Suppressor macrophage treated with lipopolysaccharide for 4 hours (primary cell): ENCODE data around the gene MTREX.

ENCODE experiments used
- DNase-seq: peaks from one replicate; pipeline ENCODE4 v3.0.0-alpha.2; 2020

MTREX gene

DNA sequence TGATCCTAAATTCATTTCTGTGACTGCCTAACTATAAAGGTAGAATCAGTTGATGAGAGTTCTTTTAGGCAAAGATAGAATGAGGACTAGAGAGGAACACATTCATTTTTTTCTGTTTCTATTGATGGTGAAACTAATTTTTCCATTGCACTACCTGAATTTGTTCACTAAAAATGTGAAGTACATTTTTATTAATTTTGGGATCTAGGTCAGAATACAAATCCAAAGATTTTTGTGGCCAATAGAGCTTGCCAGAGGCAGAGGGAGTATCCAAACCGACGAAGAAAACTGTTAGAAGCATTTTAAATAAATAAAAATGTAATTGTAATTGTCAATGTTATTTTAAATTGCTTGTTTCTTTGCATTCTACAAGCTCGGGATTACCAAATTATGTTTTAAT, 78.1 kb downstream of the MTREX start:
- DNase-seq: no peak

DNA sequence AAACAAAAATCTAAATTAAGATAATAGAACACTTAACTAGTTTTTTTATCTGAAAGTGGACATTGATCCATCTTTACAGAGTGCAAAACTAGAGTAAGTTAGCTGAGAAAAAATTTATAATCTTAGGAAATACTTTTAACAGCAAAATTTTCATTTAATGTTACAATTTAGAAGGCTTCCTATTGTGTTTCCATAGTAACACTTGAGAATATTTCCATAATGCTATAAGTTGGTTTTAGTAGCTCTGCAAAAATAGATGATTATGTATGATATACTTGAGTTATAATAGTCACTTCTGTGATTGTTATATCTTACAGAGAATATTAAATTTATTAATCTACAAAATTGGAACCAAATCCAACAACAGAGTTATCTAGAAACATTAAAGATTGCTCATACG, 78.6 kb downstream of the MTREX start:
- DNase-seq: no peak

DNA sequence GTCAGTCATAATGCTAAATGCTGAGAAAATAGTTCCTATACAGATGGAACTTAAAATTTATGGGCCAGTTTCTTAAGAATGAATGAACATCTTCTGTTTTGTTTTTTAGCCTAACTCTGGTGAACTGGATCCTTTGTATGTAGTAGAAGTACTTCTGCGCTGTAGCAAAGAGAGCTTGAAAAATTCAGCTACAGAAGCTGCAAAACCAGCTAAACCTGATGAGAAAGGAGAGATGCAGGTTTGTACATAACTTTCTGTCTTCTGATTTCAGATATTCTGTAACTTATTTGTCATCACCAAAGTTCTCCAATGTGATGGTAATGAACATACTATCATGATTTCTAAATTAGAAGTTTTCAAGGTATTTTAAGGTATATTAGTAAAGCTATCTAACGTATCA, 80.1 kb downstream of the MTREX start:
- no peak for DNase-seq

DNA sequence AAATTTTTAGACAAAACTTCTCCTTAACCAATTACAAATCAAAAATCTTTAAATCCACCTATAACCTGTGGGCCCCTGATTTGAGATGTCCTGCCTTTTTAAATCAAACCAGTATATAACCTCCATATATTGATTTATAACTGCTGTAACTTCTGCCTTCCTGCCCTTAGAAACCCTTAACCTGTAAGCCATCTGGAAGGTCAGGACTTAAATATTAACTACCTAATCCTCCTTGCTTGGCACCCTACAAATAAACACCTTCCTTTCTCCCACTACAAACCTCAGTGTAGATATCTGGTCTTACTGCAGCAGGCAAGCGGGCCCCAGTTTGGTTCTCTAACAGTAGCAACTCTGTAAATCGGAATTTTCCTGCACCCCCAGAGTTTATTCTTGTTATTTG, 83.9 kb downstream of the MTREX start:
- no peak for DNase-seq

DNA sequence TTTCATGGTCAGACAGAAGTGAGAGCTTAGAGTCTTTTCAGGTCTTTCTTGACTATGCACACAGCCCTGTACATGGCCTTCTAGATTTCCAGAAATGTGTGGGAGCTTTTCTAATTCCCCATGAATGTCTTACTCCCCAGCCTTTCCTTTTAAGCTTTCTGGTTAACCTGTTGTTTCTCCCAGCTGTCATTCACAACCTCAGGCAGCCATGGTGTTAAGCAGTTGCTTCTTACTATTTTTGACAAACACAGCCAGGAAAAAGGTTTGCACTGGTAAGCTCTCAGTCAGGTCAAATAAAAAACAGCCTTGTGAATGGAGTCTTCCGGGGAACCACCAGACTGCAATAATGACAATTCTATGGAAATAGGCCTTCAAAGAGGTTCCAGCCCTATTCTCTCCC, 84.9 kb downstream of the MTREX start:
- no peak for DNase-seq

DNA sequence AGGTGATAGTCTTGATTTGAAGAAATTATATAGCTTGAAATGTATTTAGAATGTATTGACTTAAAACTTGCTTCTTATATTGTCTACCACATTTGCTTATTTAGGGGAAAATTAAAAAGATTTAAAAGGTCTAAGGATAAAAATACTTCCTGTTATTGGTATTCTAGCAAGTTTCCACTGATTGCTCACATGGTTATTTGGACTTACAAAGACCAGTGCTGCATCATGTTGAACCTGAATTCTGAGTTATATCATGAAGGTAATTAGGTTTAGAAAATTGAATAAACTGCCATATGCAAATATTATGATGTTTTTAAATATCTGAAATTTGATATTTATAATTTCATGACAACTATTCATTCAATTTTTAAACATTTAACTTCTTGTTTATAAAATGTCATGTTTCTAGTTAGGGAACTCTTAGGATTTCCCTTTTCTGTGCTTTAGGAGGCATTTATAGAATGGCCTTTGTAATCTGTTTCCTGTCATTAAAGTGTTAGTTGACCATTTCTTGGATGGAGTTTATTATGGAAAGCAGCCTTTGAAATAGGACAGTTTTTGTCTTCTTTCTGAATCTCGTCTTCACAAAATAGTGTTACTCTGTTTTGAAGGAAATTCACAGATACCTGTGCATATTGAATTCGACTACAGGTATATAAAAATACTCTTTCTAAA, 85.8 kb downstream of the MTREX start:
- no peak for DNase-seq

GRCh38 chr5:55402199-55402598, 94.4 kb downstream of the MTREX start:
- no peak for DNase-seq

DNA sequence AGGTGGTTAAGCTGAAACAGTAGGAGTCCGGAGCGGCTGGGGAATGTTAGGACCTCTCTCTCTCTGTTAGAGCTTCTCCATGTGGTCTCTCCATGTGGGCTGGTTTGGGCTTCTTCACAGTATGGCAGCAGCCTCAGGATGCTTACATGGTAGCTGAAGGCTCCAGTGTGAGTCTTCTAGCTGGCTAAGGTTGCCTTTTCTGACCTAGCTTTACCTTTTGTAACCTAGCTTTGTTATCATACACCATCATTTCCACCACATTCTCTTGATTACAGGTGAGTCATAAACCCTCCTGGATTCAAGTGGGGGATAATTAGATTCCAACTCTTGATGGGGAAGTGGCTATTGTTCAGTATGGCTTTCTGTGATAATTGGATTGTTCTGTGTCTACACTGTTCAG, 98.5 kb downstream of the MTREX start:
- no peak for DNase-seq

GRCh38 chr5:55407059-55407684, 99.4 kb downstream of the MTREX start:
- DNase-seq: peak; percentile 22

GRCh38 chr5:55407984-55408383, 100.2 kb downstream of the MTREX start:
- no peak for DNase-seq

DNA sequence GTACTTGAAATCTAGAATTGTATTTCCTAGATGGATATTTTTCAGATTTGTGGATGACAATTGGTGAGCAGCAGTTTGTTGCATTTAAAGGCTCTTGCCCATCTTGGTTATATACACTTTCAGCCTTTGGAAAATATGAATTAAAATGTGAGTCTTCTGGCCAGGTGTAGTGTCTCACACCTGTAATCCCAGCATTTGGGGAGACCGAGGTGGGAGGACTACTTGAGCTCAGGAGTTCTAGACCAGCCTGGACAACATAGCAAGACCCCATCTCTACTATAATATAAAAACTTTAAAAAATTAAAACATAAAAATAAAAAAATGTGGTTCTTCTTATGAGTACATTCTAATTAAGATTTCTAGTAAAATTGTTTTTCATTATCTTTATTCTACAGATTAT, 102.0 kb downstream of the MTREX start:
- no peak for DNase-seq

DNA sequence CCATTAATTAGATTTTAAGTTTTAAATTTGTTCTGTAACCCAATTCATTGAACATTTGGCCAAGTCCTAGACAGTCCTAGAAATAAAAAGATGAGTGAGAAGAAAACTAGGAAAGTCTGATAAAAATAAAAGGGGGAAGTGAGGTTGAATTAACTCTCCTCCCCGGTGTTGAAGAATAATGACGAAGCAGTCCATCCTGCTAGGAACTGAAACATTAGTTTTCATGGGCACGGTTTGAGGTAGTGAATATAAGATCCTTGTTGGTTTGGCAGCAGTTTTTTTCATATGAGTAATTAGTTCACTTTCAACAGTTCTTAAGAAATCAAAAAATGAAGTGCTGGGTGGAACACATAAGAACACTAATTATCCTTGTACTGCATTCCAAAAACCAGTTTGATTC, 103.1 kb downstream of the MTREX start:
- peak; percentile 61 for DNase-seq

- no peak for DNase-seq
Measured at GRCh38 chr5:55411876-55412275, 104.1 kb downstream of the MTREX start.

DNA sequence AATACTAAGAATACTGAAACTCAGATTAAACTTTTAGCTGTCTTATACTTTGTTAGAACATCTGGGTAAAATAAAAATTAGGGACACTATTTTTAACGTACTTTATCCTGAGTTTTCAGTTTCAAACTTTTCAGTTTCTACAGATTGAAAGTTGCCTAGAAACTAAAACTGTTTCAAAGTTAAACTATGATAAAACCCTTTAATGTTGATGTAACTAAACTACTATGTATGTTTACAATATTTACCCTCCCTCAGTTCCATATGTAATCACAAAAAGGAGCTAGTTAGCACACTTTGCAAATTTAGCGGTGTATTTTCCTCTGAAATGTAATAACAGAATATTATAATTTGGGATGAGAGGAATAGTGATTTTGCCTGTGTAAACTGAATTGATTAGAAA, 105.9 kb downstream of the MTREX start:
- DNase-seq: no peak

DNA sequence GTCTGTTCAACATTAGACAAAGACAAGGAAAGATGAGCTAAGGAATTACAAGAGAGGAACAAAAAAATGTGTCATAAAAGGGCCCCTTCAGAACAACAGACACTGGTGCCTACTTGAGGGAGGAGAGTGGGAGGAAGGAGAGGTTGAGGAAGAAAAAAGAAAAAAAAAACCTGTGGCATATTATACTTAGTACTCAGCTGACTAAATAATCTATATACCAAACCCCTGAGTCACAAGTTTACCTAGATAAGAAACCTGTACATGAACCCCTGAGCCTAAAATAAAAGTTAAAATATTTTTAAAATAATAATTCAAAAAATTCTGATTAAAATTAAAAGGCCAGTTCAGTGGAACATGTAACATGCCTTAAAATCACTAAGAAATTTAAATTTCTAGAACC, 107.3 kb downstream of the MTREX start:
- DNase-seq: no peak

- DNase-seq: no peak
Measured at GRCh38 chr5:55416306-55416705, 108.5 kb downstream of the MTREX start.

GRCh38 chr5:55418994-55419968, 111.5 kb downstream of the MTREX start:
- DNase-seq: no peak

- DNase-seq: peak; percentile 7
Measured at GRCh38 chr5:55421074-55421529, 113.3 kb downstream of the MTREX start.

- DNase-seq: no peak
Measured at GRCh38 chr5:55426455-55426854, 118.7 kb downstream of the MTREX start.

DNA sequence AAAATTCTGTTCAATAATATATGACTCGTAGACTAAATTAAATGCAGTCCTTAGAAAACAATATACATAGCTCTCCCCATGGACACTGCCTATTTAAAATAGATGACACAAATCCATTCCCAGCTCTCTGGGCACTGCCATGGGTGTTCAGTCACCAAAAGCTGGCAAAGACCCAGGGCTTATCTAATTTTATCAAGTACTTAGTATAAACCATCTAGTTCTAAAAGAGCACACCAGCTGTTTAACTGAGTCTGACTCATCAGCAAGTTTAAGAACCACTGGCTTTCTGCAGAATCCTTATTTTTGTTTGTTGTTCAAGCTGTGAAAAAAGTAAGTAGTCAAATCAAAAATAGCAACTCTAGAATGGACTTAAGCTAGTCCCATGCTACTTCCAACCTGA, 119.4 kb downstream of the MTREX start:
- DNase-seq: no peak

DNA sequence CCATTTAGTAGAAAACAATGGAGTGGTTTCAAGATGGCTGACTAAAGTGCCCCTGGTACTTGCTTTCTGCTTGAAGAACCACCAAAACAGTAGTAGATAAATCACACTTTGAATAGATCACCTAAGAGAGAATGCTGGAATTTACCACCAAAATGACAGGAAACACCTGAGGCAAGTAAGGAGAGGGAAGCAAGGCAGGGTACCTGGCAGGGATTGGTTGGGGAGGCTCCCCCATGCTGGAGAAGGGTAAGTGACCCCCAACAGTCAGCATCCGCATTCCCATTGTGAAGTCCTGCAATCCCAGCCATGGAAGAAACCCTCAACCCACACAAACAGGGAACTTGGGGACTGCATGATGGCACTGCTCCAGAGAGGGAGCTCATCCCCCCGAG, 121.4 kb downstream of the MTREX start:
- no peak for DNase-seq

DNA sequence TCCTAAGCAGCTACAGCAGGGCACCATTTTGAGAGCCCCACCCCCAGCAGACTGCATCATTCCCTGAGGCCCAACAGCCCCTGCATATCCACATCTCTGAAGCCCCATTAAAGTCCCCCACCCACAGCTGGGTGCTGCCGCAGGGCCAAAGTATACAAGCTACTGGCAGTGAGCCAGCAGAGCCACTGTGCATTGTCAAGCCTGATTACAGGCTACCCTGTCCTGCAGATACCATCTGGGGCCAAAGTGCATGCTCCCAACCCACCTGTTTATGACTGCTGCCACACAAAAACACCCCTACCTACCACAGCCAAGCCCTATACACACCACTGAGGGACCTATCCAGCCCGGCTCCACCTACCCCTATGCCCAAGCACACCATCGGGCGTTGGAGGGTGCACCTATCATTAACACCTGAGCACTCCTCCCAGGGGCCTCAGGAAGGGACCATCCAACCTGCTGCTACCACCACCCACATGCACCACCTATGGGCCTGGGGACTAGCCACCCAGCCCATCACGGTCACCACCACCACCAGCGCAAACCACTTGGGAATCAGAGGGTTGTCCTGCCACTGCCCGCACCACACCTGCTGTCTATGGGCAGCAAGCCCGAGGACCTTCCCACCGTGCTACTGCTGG, 121.9 kb downstream of the MTREX start:
- DNase-seq: no peak

- no peak for DNase-seq
Measured at GRCh38 chr5:55432549-55432948, 124.8 kb downstream of the MTREX start.
